Ishikawa (cell line): ENCODE data around the gene TMSB4X.

ENCODE experiments used
- CREB1 ChIP-seq: IDR thresholded peaks from 2 replicates; pipeline ENCODE4 v1.6.1; 2012; ENCODE audit warnings: low read depth
- EGR1 ChIP-seq: IDR thresholded peaks from 2 replicates; pipeline ENCODE4 v1.6.1; 2012
- EP300 ChIP-seq: IDR thresholded peaks from 2 replicates; pipeline ENCODE4 v1.6.1; 2012; ENCODE audit warnings: borderline replicate concordance
- FOXM1 ChIP-seq: IDR thresholded peaks from 2 replicates; pipeline ENCODE4 v1.6.1; 2012; ENCODE audit warnings: low read depth, borderline replicate concordance
- MAX ChIP-seq: IDR thresholded peaks from 2 replicates; pipeline ENCODE4 v1.6.1; 2012
- NFIC ChIP-seq: IDR thresholded peaks from 2 replicates; pipeline ENCODE4 v1.6.1; 2012
- REST ChIP-seq: IDR thresholded peaks from 2 replicates; pipeline ENCODE4 v1.6.1; 2012; ENCODE audit warnings: low read depth, mild to moderate bottlenecking
- TAF1 ChIP-seq: IDR thresholded peaks from 2 replicates; pipeline ENCODE4 v1.6.1; 2012; ENCODE audit warnings: low read depth, mild to moderate bottlenecking
- TCF12 ChIP-seq: IDR thresholded peaks from 2 replicates; pipeline ENCODE4 v1.6.1; 2012; ENCODE audit warnings: low read depth
- TEAD4 ChIP-seq: IDR thresholded peaks from 2 replicates; pipeline ENCODE4 v1.6.1; 2012
- USF1 ChIP-seq: IDR thresholded peaks from 2 replicates; pipeline ENCODE4 v1.6.1; 2012
- YY1 ChIP-seq: IDR thresholded peaks from 2 replicates; pipeline ENCODE4 v1.6.1; 2012; ENCODE audit warnings: low read depth
- ZBTB7A ChIP-seq: IDR thresholded peaks from 2 replicates; pipeline ENCODE4 v1.6.1; 2012; ENCODE audit warnings: low read depth

The TMSB4X gene

GRCh38 chrX:12974796-12975669 is at the start of gene TMSB4X:
TMSB4X (plus strand) TSS chrX:12975110.
- TF ChIP-seq TAF1 (peak; percentile 57; the same call in 1 of the 2 replicates), CREB1 (no peak), YY1 (no peak), ZBTB7A (0 out of 2 replicates have a peak, but pooled peaks have one; percentile 34), USF1 (no peak), EGR1 (no peak), MAX (no peak)

- TF ChIP-seq YY1 (no peak), USF1 (no peak), EP300 (no peak), TEAD4 (no peak), TAF1 (no peak), TCF12 (no peak), MAX (no peak), REST (no peak)
Measured at GRCh38 chrX:12929701-12930100, 45.2 kb upstream of the TMSB4X start.

GRCh38 chrX:12930150-12930549 is 44.8 kb upstream of the TMSB4X start:
- no peak for TF ChIP-seq FOXM1
- no peak for TF ChIP-seq USF1
- no peak for TF ChIP-seq EP300
- TF ChIP-seq REST, result no peak

GRCh38 chrX:12932244-12932643 is 42.7 kb upstream of the TMSB4X start:
- TF ChIP-seq YY1 (no peak), USF1 (no peak), REST (no peak), TEAD4 (no peak), CREB1 (no peak), TCF12 (no peak), ZBTB7A (no peak), EGR1 (no peak), NFIC (no peak)
